HK-2 (cell line): ENCODE results near the gene CRYBA2.
A peak's percentile ranks its signal among the peaks of the same experiment; 100 is the strongest.

Source experiments
- DNase-seq: peaks from one replicate; pipeline ENCODE4 v3.0.0-alpha.2; 2018; ENCODE audit not compliant: unreplicated experiment

Gene CRYBA2

GRCh38 chr2:218999021-218999880, 6.0 kb upstream of the CRYBA2 start:
- no peak for DNase-seq

GRCh38 chr2:218998414-218999002, 5.3 kb upstream of the CRYBA2 start:
- DNase-seq = no peak

GRCh38 chr2:218997731-218998130, 4.5 kb upstream of the CRYBA2 start:
- no peak for DNase-seq

- DNase-seq = no peak
Measured at GRCh38 chr2:218996937-218997336, 3.7 kb upstream of the CRYBA2 start.

GRCh38 chr2:218995972-218996711, 2.9 kb upstream of the CRYBA2 start:
- peak; percentile 85 for DNase-seq

GRCh38 chr2:218995561-218995960, 2.3 kb upstream of the CRYBA2 start:
- no peak for DNase-seq

GRCh38 chr2:218992703-218993344, 398 bp downstream of the CRYBA2 start:
- DNase-seq = no peak

- DNase-seq = no peak
Measured at GRCh38 chr2:218992196-218992595, 1.0 kb downstream of the CRYBA2 start.

GRCh38 chr2:218991674-218992168, 1.5 kb downstream of the CRYBA2 start:
- DNase-seq = no peak

- DNase-seq = no peak
Measured at GRCh38 chr2:218990612-218991011, 2.6 kb downstream of the CRYBA2 start.

GRCh38 chr2:218990052-218990451, 3.2 kb downstream of the CRYBA2 start:
- DNase-seq = no peak

- no peak for DNase-seq
Measured at GRCh38 chr2:218988650-218989049, 4.6 kb downstream of the CRYBA2 start.

GRCh38 chr2:218988164-218988563, 5.1 kb downstream of the CRYBA2 start:
- no peak for DNase-seq

- DNase-seq = no peak
Measured at GRCh38 chr2:218986148-218986761, 7.0 kb downstream of the CRYBA2 start.

GRCh38 chr2:218985325-218986091, 7.7 kb downstream of the CRYBA2 start:
- DNase-seq = no peak

GRCh38 chr2:218985021-218985324, 8.2 kb downstream of the CRYBA2 start, which contains the start of gene FEV:
Gene FEV, minus strand, starts transcription at chr2:218985184. Its CDS starts 109 bp downstream, at chr2:218985075.
- no peak for DNase-seq

GRCh38 chr2:218984239-218985020, 8.8 kb downstream of the CRYBA2 start:
- DNase-seq = no peak

- no peak for DNase-seq
Measured at GRCh38 chr2:218983934-218984238, 9.3 kb downstream of the CRYBA2 start.

- no peak for DNase-seq
Measured at GRCh38 chr2:218983263-218983933, 9.8 kb downstream of the CRYBA2 start.
